K562 (cell line): ENCODE results near the gene NEIL1. TPM values are rescaled to one million over a fixed set of nuclear protein-coding genes. Genes with fewer than 3 reads are reported as not detected.

ENCODE experiments used
- CBFB ChIP-seq: sonication (generic); formaldehyde crosslinking; IDR thresholded peaks from 2 replicates; pipeline ENCODE4 v1.4.0; 2020; ENCODE audit warnings: mild to moderate bottlenecking, missing genetic modification reagents
- CBX5 ChIP-seq: IDR thresholded peaks from 2 replicates; pipeline ENCODE4 v1.6.1; 2014; ENCODE audit warnings: low read depth, borderline replicate concordance
- DACH1 ChIP-seq: fragments of 450-650 bp; IDR thresholded peaks from 2 replicates; pipeline ENCODE4 v1.6.1; 2018; ENCODE audit not compliant: partially characterized antibody
- FOXO4 ChIP-seq: fragments of 450-650 bp; formaldehyde crosslinking; IDR thresholded peaks from 2 replicates; pipeline ENCODE4 v1.4.0; 2020; ENCODE audit warnings: mild to moderate bottlenecking, moderate library complexity
- JUND ChIP-seq, 2 experiments: IDR thresholded peaks; 2 replicates in 1 of 2; 3 replicates in 1 of 2; pipeline ENCODE4 v1.6.1; 2011; ENCODE audit warnings: borderline replicate concordance in 2 of 2, low read depth in 2 of 2, low read length in 2 of 2, improper control_type of control experiment in 1 of 2, missing biosample characterization in 1 of 2, missing genetic modification characterization in 1 of 2, missing genetic modification reagents in 1 of 2
- MTA1 ChIP-seq: fragments of 450-650 bp; IDR thresholded peaks from 2 replicates; pipeline ENCODE4 v1.6.1; 2017; ENCODE audit warnings: borderline replicate concordance
- RAD51 ChIP-seq: fragments of 450-650 bp; IDR thresholded peaks from 2 replicates; pipeline ENCODE4 v1.7.1; 2016; ENCODE audit warnings: low read depth, mild to moderate bottlenecking, borderline replicate concordance
- RB1 ChIP-seq: fragments of 450-650 bp; IDR thresholded peaks from 2 replicates; pipeline ENCODE4 v1.6.1; 2017; ENCODE audit warnings: low read depth, mild to moderate bottlenecking
- SUPT5H ChIP-seq: fragments of 450-650 bp; IDR thresholded peaks from 2 replicates; pipeline ENCODE4 v1.6.1; 2016
- U2AF1 ChIP-seq: fragments of 200-400 bp; formaldehyde crosslinking; optimal IDR thresholded peaks from 2 replicates; pipeline ENCODE3; 2017; ENCODE audit warnings: mild to moderate bottlenecking, low read depth, low read length, moderate library complexity
- ZBTB1 ChIP-seq: sonication (generic); formaldehyde crosslinking; IDR thresholded peaks from 2 replicates; pipeline ENCODE4 v1.8.1; 2023; ENCODE audit warnings: missing genetic modification reagents, low read depth, mild to moderate bottlenecking, borderline replicate concordance
- ZNF444 ChIP-seq: fragments of 250-450 bp; sonication (Bioruptor Pico); IDR thresholded peaks from 2 replicates; pipeline ENCODE4 v1.4.0; 2020; ENCODE audit warnings: mild to moderate bottlenecking, moderate library complexity
- ZNF780A ChIP-seq: fragments of 250-450 bp; sonication (Bioruptor Pico); IDR thresholded peaks from 2 replicates; pipeline ENCODE4 v1.5.0; 2021; ENCODE audit warnings: mild to moderate bottlenecking
- ZSCAN32 ChIP-seq: fragments of 450-650 bp; formaldehyde crosslinking; IDR thresholded peaks from 2 replicates; pipeline ENCODE4 v1.4.0; 2020; ENCODE audit warnings: mild to moderate bottlenecking, moderate library complexity
- polyA plus RNA-seq, 8 experiments: library from polyadenylated mRNA; depleted of rRNA in 4 of 8; stranded (reverse) in 5 of 8; unstranded in 3 of 8; fragments of >200 nt; fragmentation: Nextera tagmentation in 2 of 8; fragmentation: Illumina TruSeq in 1 of 8; extraction: Ambion mirVana in 2 of 8; extraction: Trizol in 1 of 8; gene quantifications; 2 replicates each; pipeline versions ENCODE4 v1.2.1 to v1.2.3, GENCODE V29; 2011 to 2014; ENCODE audit warnings: inconsistent platforms in 1 of 8, missing spikeins in 1 of 8
- total RNA-seq, 7 experiments: library from RNA; depleted of rRNA in 6 of 7; stranded (reverse); fragments of >200 nt in 6 of 7; fragmentation: Illumina TruSeq in 2 of 7; extraction: Trizol in 2 of 7; gene quantifications; 2 replicates each; pipeline versions ENCODE4 v1.2.1 to v1.2.3, GENCODE V29; 2011 to 2021; ENCODE audit warnings: low replicate concordance in 1 of 7
- TF ChIP-seq, protein P1 (sequence below): sonication (generic); formaldehyde crosslinking; IDR thresholded peaks from 2 replicates; pipeline ENCODE4 v1.8.1; 2023; ENCODE audit warnings: mild to moderate bottlenecking, missing genetic modification reagents
- TF ChIP-seq, protein P2 (sequence below), 2 experiments: fragments of 450-650 bp; formaldehyde crosslinking in 1 of 2; IDR thresholded peaks; 2 replicates each; pipeline versions ENCODE4 v1.4.0 to v1.6.1; 2014 to 2020; ENCODE audit warnings: mild to moderate bottlenecking in 2 of 2, borderline replicate concordance in 1 of 2, low read depth in 1 of 2

Gene NEIL1
- total and polyA plus RNA-seq, 9 of the 15 experiments (the other 6 are each of a cell fraction or from before 2014, with no cell fraction given), result 0.14 to 4.3 (median 2.4) TPM

DNA sequence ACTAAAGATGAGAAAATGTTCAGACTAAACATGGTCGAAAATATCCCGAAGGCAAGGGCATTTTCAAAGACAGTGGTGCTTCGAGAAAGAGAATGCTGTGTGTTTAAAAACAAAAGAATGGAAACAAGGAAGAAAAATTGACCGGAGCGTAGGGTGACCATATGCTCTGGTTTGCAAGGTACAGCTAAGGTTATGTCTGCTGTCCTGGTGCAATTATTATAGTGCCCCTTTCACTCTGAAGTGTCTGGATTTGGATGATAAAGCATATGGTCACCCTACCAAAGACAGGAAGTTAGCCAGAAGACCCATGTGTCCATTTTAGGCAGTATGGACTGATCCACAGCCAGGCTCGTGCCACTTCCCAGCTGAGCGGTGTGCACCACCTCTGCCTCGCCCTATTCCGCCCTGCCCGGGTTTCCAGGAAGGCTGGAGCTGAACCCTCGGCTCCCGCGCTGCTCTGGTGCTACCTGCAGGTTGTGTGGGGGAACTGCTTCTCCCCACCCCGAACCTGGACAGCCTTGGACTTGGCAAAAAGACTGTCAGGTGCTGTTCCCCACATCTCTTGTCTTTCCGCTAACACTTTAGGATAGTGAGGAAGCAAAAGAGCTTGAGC, 39.0 kb upstream of the NEIL1 start (continued):
- TF ChIP-seq U2AF1 (no peak), ZBTB1 (CRISPR knock-in tag) (no peak), DACH1 (peak; percentile 29), CBFB (CRISPR knock-in tag) (no peak), RAD51 (no peak), JUND (IDR thresholded peaks at IDR 0.05; ENCODE audit: borderline replicate concordance, low read depth, low read length) (no peak), JUND (tag; IDR thresholded peaks at IDR 0.05; ENCODE audit: borderline replicate concordance, low read depth, low read length) (no peak), RB1 (0 out of 2 replicates have a peak, but pooled peaks have one; percentile 38), CBX5 (no peak), FOXO4 (CRISPR knock-in tag) (no peak), ZSCAN32 (no peak), MTA1 (0 out of 2 replicates have a peak, but pooled peaks have one; percentile 57), SUPT5H (no peak), ZNF780A (CRISPR knock-in tag) (no peak), ZNF444 (CRISPR knock-in tag) (no peak)
- TF ChIP-seq, protein P1, sequence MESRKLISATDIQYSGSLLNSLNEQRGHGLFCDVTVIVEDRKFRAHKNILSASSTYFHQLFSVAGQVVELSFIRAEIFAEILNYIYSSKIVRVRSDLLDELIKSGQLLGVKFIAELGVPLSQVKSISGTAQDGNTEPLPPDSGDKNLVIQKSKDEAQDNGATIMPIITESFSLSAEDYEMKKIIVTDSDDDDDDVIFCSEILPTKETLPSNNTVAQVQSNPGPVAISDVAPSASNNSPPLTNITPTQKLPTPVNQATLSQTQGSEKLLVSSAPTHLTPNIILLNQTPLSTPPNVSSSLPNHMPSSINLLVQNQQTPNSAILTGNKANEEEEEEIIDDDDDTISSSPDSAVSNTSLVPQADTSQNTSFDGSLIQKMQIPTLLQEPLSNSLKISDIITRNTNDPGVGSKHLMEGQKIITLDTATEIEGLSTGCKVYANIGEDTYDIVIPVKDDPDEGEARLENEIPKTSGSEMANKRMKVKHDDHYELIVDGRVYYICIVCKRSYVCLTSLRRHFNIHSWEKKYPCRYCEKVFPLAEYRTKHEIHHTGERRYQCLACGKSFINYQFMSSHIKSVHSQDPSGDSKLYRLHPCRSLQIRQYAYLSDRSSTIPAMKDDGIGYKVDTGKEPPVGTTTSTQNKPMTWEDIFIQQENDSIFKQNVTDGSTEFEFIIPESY (CRISPR knock-in tag), result no peak
- TF ChIP-seq, protein P2, sequence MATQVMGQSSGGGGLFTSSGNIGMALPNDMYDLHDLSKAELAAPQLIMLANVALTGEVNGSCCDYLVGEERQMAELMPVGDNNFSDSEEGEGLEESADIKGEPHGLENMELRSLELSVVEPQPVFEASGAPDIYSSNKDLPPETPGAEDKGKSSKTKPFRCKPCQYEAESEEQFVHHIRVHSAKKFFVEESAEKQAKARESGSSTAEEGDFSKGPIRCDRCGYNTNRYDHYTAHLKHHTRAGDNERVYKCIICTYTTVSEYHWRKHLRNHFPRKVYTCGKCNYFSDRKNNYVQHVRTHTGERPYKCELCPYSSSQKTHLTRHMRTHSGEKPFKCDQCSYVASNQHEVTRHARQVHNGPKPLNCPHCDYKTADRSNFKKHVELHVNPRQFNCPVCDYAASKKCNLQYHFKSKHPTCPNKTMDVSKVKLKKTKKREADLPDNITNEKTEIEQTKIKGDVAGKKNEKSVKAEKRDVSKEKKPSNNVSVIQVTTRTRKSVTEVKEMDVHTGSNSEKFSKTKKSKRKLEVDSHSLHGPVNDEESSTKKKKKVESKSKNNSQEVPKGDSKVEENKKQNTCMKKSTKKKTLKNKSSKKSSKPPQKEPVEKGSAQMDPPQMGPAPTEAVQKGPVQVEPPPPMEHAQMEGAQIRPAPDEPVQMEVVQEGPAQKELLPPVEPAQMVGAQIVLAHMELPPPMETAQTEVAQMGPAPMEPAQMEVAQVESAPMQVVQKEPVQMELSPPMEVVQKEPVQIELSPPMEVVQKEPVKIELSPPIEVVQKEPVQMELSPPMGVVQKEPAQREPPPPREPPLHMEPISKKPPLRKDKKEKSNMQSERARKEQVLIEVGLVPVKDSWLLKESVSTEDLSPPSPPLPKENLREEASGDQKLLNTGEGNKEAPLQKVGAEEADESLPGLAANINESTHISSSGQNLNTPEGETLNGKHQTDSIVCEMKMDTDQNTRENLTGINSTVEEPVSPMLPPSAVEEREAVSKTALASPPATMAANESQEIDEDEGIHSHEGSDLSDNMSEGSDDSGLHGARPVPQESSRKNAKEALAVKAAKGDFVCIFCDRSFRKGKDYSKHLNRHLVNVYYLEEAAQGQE (IDR thresholded peaks at IDR 0.05; ENCODE audit: borderline replicate concordance), result peak; percentile 60; the same call in 1 of the 2 replicates
- TF ChIP-seq, protein P2 (CRISPR knock-in tag; IDR thresholded peaks at IDR 0.05; ENCODE audit: low read depth), result no peak
